ENCODE results near the gene WDR59.

The WDR59 gene

GRCh38 chr16:74893541-74893940 lies 91.4 kb downstream of the WDR59 start:
- no peak for DNase-seq (ENCODE audit: low read depth)
- no peak for TF ChIP-seq CTCF (IDR thresholded peaks at IDR 0.05; ENCODE audit: insufficient read depth, low read depth, low read length, missing control alignments)

GRCh38 chr16:74892574-74893461 lies 92.1 kb downstream of the WDR59 start:
- no peak for DNase-seq (ENCODE audit: low read depth)
- no peak for TF ChIP-seq CTCF (IDR thresholded peaks at IDR 0.05; ENCODE audit: insufficient read depth, low read depth, low read length, missing control alignments)
- H3K4me3 ChIP-seq (ENCODE audit: low read depth, low read length): no peak overlapping the region

More at GRCh38 chr16:74893541-74893940, 91.4 kb downstream of the WDR59 start:
- H3K4me3 ChIP-seq (ENCODE audit: low read depth, low read length): no peak overlapping the region

GRCh38 chr16:74888888-74889287 lies 96.0 kb downstream of the WDR59 start:
- DNase-seq (ENCODE audit: low read depth): no peak
- TF ChIP-seq CTCF (IDR thresholded peaks at IDR 0.05; ENCODE audit: insufficient read depth, low read depth, low read length, missing control alignments): no peak
- no peak overlapping the region for H3K4me3 ChIP-seq (ENCODE audit: low read depth, low read length)

GRCh38 chr16:74888232-74888862 lies 96.6 kb downstream of the WDR59 start:
- no peak overlapping the region for H3K4me3 ChIP-seq (ENCODE audit: low read depth, low read length)
- no peak for TF ChIP-seq CTCF (IDR thresholded peaks at IDR 0.05; ENCODE audit: insufficient read depth, low read depth, low read length, missing control alignments)
- DNase-seq (ENCODE audit: low read depth): no peak

GRCh38 chr16:74887084-74887483 lies 97.8 kb downstream of the WDR59 start:
- TF ChIP-seq CTCF (IDR thresholded peaks at IDR 0.05; ENCODE audit: insufficient read depth, low read depth, low read length, missing control alignments): no peak
- DNase-seq (ENCODE audit: low read depth): no peak
- no peak overlapping the region for H3K4me3 ChIP-seq (ENCODE audit: low read depth, low read length)

GRCh38 chr16:74877706-74878105 lies 107.2 kb downstream of the WDR59 start:
- DNase-seq (ENCODE audit: low read depth): no peak
- no peak for TF ChIP-seq CTCF (IDR thresholded peaks at IDR 0.05; ENCODE audit: insufficient read depth, low read depth, low read length, missing control alignments)
- no peak overlapping the region for H3K4me3 ChIP-seq (ENCODE audit: low read depth, low read length)
